Keratinocyte (primary cell): ENCODE measurements around the gene RNF150.

Experiments
- EZH2 ChIP-seq: IDR thresholded peaks from one replicate; pipeline ENCODE4 v1.6.1; 2012; ENCODE audit warnings: inconsistent platforms, mild to moderate bottlenecking, low read length, moderate library complexity
- TF ChIP-seq, protein P1 (sequence below), 3 experiments: IDR thresholded peaks in 1 of 3; conservative IDR thresholded peaks in 1 of 3; optimal IDR thresholded peaks in 1 of 3; 2 replicates in 2 of 3; 3 replicates in 1 of 3; pipeline versions ENCODE3 to v1.5.1; 2011; ENCODE audit warnings: low read length in 3 of 3, mild to moderate bottlenecking in 3 of 3, moderate library complexity in 2 of 3, control low read depth in 1 of 3, inconsistent platforms in 1 of 3; ENCODE audit not compliant: insufficient read depth in 2 of 3; ENCODE audit errors: extremely low read depth in 1 of 3

DNA sequence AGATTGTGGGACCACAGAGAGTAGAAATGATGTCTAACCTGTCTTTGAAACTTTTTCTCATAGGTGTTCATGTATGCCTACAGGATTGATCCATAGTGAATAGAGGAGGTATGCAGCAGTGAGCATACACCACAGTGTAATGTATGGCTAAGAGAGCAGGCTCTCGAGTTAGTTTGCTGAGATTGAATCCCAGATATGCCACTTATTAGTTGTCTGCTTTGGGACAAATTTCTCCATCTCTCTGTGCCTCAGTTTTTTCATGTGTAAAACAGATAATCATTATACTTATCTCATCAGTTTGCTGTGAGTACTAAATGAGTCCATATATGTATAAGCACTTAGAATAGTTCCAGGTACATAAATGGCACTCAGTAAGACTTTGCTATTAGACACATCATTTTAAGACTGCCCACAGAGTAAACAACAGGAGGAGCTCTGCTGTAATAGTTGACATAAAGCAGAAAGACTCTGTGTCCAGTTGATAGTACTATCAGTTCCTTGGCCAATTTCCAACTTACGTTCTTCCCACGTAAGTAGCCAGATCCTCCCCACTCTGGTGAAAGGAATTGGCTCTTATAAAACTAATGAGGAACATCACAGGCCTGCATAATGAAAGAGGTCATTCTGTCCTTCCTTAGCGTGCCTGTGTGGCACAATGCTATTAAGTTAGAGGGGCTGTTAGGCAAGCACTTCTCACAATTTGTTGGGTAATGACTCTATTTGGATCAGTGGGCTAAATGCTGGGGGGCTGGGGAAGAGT lies 20.7 kb upstream of the RNF150 start:
- TF ChIP-seq EZH2: no peak
- TF ChIP-seq, protein P1, sequence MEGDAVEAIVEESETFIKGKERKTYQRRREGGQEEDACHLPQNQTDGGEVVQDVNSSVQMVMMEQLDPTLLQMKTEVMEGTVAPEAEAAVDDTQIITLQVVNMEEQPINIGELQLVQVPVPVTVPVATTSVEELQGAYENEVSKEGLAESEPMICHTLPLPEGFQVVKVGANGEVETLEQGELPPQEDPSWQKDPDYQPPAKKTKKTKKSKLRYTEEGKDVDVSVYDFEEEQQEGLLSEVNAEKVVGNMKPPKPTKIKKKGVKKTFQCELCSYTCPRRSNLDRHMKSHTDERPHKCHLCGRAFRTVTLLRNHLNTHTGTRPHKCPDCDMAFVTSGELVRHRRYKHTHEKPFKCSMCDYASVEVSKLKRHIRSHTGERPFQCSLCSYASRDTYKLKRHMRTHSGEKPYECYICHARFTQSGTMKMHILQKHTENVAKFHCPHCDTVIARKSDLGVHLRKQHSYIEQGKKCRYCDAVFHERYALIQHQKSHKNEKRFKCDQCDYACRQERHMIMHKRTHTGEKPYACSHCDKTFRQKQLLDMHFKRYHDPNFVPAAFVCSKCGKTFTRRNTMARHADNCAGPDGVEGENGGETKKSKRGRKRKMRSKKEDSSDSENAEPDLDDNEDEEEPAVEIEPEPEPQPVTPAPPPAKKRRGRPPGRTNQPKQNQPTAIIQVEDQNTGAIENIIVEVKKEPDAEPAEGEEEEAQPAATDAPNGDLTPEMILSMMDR (optimal IDR thresholded peaks at IDR 0.05 in 1 of 3, IDR thresholded peaks at IDR 0.05 in 1 of 3, conservative IDR thresholded peaks at IDR 0.05 in 1 of 3; ENCODE audit: extremely low read depth in 1 of 3, insufficient read depth in 2 of 3, low read length in 3 of 3): no peak
